Caco-2 (cell line): ENCODE data around the gene NDEL1. TPM values are rescaled to one million over a fixed set of nuclear protein-coding genes. Genes with fewer than 3 reads are reported as not detected.

Source experiments
- BruUV-seq: library from RNA; stranded (reverse); fragments of 400-500 nt; replicated peaks from 2 replicates; lab custom pipeline; 2021; lab: Mats Ljungman, UMichigan
- CTCF ChIA-PET: fragments of 300-600 bp; sonication (Branson Sonifier 250); formaldehyde crosslinking; loops from one replicate; lab custom pipeline; 2022; ENCODE audit warnings: antibody characterized with exemption; lab: Charles Lee
- POLR2A ChIA-PET: fragments of 300-600 bp; sonication (Branson Sonifier 250); formaldehyde crosslinking; loops from one replicate; lab custom pipeline; 2022; ENCODE audit warnings: antibody characterized with exemption; lab: Charles Lee
- DNase-seq, 2 experiments: peaks; one replicate each; pipeline versions ENCODE4 v3.0.0 to v3.0.0-alpha.2; 2020 to 2022
- H3K27me3 ChIP-seq: replicated peaks from 2 replicates; pipeline ENCODE4 v1.6.0; 2011; ENCODE audit warnings: low read length; ENCODE audit not compliant: control insufficient read depth, insufficient read depth
- H3K36me3 ChIP-seq: 2 replicates; pipeline ENCODE4 v1.5.1; 2011; ENCODE audit warnings: low read length; ENCODE audit not compliant: control insufficient read depth, insufficient read depth
- H3K4me1 ChIP-seq: fragments of 250-450 bp; sonication (Bioruptor Pico); 2 replicates; pipeline ENCODE4 v1.5.1; 2020; ENCODE audit warnings: mild to moderate bottlenecking
- H3K4me3 ChIP-seq: 2 replicates; pipeline ENCODE4 v1.5.1; 2011; ENCODE audit warnings: low read depth, mild to moderate bottlenecking, control low read depth, low read length
- H3K9me3 ChIP-seq: fragments of 250-450 bp; sonication (Bioruptor Pico); 2 replicates; pipeline ENCODE4 v1.5.1; 2020; ENCODE audit warnings: mild to moderate bottlenecking, moderate library complexity
- H3K27ac Mint-ChIP-seq: one replicate; pipeline ENCODE4 v1.8.0; 2022; ENCODE audit warnings: mixed read lengths; ENCODE audit not compliant: unreplicated experiment
- H3K27me3 Mint-ChIP-seq: one replicate; pipeline ENCODE4 v1.8.0; 2022; ENCODE audit warnings: mixed read lengths; ENCODE audit not compliant: insufficient read depth, unreplicated experiment
- H3K36me3 Mint-ChIP-seq: one replicate; pipeline ENCODE4 v1.8.0; 2022; ENCODE audit warnings: mild to moderate bottlenecking, mixed read lengths; ENCODE audit not compliant: insufficient read depth, unreplicated experiment
- H3K4me1 Mint-ChIP-seq: one replicate; pipeline ENCODE4 v1.8.0; 2022; ENCODE audit warnings: low read depth, mixed read lengths; ENCODE audit not compliant: unreplicated experiment
- H3K4me3 Mint-ChIP-seq: one replicate; pipeline ENCODE4 v1.8.0; 2022; ENCODE audit warnings: mild to moderate bottlenecking, moderate library complexity, mixed read lengths; ENCODE audit not compliant: unreplicated experiment
- H3K9me3 Mint-ChIP-seq: one replicate; pipeline ENCODE4 v1.8.0; 2022; ENCODE audit warnings: mixed read lengths; ENCODE audit not compliant: unreplicated experiment
- CTCF ChIP-seq, 2 experiments: fragments of 200-600 bp in 1 of 2; IDR thresholded peaks; 1 replicate in 1 of 2; 2 replicates in 1 of 2; pipeline versions ENCODE4 v1.5.1 to v1.8.0; 2011 to 2022; ENCODE audit warnings: antibody characterized with exemption in 1 of 2, control low read depth in 1 of 2, inconsistent platforms in 1 of 2, low read depth in 1 of 2, low read length in 1 of 2, mild to moderate bottlenecking in 1 of 2, moderate library complexity in 1 of 2; ENCODE audit not compliant: insufficient read depth in 1 of 2, severe bottlenecking in 1 of 2, unreplicated experiment in 1 of 2
- intact Hi-C: fragments of 100-400 bp; cut with micrococcal nuclease; formaldehyde crosslinking; loops from one replicate; pipeline ENCODE4 v1.10.0; 2022; ENCODE audit not compliant: unreplicated experiment
- total RNA-seq: library from RNA; stranded (reverse); gene quantifications from 2 replicates; pipeline ENCODE4 v1.2.3, GENCODE V29; 2022

Gene NDEL1
- total RNA-seq, 1 experiment from 2014 or later: 32.2 TPM

DNA sequence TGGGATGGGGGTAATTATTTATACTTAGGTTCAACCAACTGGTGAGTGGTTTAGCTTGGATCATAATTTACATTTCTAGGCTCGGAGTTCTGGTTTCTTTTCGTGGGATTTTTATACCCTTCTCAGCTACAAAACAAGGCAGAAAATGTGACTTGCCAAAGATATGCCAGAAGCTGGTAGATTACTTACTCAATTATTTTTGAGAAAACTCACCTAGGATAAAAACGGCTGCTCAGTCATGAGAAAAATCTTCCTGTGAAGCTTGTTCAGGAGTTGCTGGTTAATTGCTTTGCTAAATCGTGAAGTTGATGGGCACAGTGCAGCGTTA is 1.1 kb downstream of the NDEL1 start:
- H3K4me1 ChIP-seq: no peaks in the 10 kb centered on the region
- no peaks in the 10 kb centered on the region for H3K27me3 ChIP-seq
- H3K4me1 Mint-ChIP-seq: no peaks in the 10 kb centered on the region
- CTCF ChIA-PET: interaction anchor here (0.6 to 2.1 kb wide), 3 partner anchors 26 to 406 kb away, joined by 3 to 10 read pairs (median 4); no protein-coding TSS in a partner anchor
- peak overlapping the region; percentile 85 for H3K4me3 Mint-ChIP-seq
- peaks cover 16% of the 10 kb centered on the region for H3K36me3 Mint-ChIP-seq
- DNase-seq: no peak
- H3K27ac Mint-ChIP-seq: peak overlapping the region; percentile 86
- no peaks in the 10 kb centered on the region for H3K27me3 Mint-ChIP-seq
- TF ChIP-seq CTCF (IDR thresholded peaks at IDR 0.05; ENCODE audit: insufficient read depth in 1 of 2, low read depth in 1 of 2, low read length in 1 of 2, severe bottlenecking in 1 of 2, unreplicated experiment in 1 of 2): no peak
- no peaks in the 10 kb centered on the region for H3K9me3 Mint-ChIP-seq
- POLR2A ChIA-PET: interaction anchor here (0.8 kb wide), 1 partner anchor 52 kb away, joined by 3 read pairs; no protein-coding TSS in a partner anchor
- peak overlapping the region; percentile 84 for H3K4me3 ChIP-seq
- BruUV-seq: TSS peak; percentile 51
- intact Hi-C loops: no loop called here
- H3K36me3 ChIP-seq: no peaks in the 10 kb centered on the region
- H3K9me3 ChIP-seq: no peaks in the 10 kb centered on the region

DNA sequence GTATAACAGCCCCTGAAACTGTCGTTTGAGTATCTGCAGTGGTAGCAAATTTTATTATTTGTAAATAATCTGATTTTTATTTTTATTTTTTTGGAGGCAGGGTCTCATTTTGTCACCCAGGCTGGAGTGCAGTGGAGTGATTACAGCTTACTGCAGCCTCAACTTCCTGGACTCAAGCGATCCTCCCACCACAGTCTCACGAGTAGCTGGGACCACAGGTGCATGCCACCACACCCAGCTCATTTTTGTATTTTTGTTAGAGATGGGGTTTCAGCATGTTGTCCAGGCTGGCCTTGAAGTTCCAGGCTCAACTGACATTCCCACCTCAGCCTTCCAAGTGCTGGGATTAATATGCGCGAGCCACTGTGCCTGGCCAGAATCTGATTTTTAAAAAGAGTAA is 2.8 kb downstream of the NDEL1 start:
- DNase-seq: no peak
- Histone ChIP-seq H3K4me1 (no peaks in the 10 kb centered on the region), H3K27me3 (no peaks in the 10 kb centered on the region), H3K36me3 (no peaks in the 10 kb centered on the region), H3K4me3 (no peak overlapping the region), H3K9me3 (no peaks in the 10 kb centered on the region)
- Mint-ChIP-seq H3K9me3 (no peaks in the 10 kb centered on the region), H3K27me3 (no peaks in the 10 kb centered on the region), H3K4me1 (no peaks in the 10 kb centered on the region), H3K27ac (no peak overlapping the region), H3K36me3 (peaks cover 16% of the 10 kb centered on the region), H3K4me3 (no peak overlapping the region)
- intact Hi-C loops: no loop called here
- no peak for TF ChIP-seq CTCF (IDR thresholded peaks at IDR 0.05; ENCODE audit: insufficient read depth in 1 of 2, low read depth in 1 of 2, low read length in 1 of 2, severe bottlenecking in 1 of 2, unreplicated experiment in 1 of 2)
- CTCF ChIA-PET: no interaction called here
- POLR2A ChIA-PET: no interaction called here
- BruUV-seq: no TSS peak

GRCh38 chr17:8439681-8440080 is 4.0 kb downstream of the NDEL1 start:
- CTCF ChIA-PET: no interaction called here
- H3K27me3 ChIP-seq: no peaks in the 10 kb centered on the region
- H3K27ac Mint-ChIP-seq: no peak overlapping the region
- no peaks in the 10 kb centered on the region for H3K9me3 ChIP-seq
- H3K36me3 Mint-ChIP-seq: peaks cover 21% of the 10 kb centered on the region
- H3K4me3 Mint-ChIP-seq: no peak overlapping the region
- no peak for TF ChIP-seq CTCF (IDR thresholded peaks at IDR 0.05; ENCODE audit: insufficient read depth in 1 of 2, low read depth in 1 of 2, low read length in 1 of 2, severe bottlenecking in 1 of 2, unreplicated experiment in 1 of 2)
- no peak overlapping the region for H3K4me3 ChIP-seq
- no peaks in the 10 kb centered on the region for H3K27me3 Mint-ChIP-seq
- no peaks in the 10 kb centered on the region for H3K4me1 Mint-ChIP-seq
- BruUV-seq: no TSS peak
- no peak for DNase-seq
- no peaks in the 10 kb centered on the region for H3K9me3 Mint-ChIP-seq
- intact Hi-C loops: no loop called here
- H3K4me1 ChIP-seq: no peaks in the 10 kb centered on the region
- H3K36me3 ChIP-seq: no peaks in the 10 kb centered on the region
- POLR2A ChIA-PET: no interaction called here
